NCI-H2171 treated with DMSO at 0.1 percent for 48 hours (cell line): ENCODE measurements around the gene ZFYVE28.
"Not testable (repeated sequence)": the region's sequence is repeated elsewhere in the genome, so short reads cannot be mapped to it uniquely, and the experiment has no call there.

ENCODE experiments used
- DNase-seq: peaks from one replicate; lab custom pipeline; 2025; lab: John Stamatoyannopoulos, UW

ZFYVE28 gene

DNA sequence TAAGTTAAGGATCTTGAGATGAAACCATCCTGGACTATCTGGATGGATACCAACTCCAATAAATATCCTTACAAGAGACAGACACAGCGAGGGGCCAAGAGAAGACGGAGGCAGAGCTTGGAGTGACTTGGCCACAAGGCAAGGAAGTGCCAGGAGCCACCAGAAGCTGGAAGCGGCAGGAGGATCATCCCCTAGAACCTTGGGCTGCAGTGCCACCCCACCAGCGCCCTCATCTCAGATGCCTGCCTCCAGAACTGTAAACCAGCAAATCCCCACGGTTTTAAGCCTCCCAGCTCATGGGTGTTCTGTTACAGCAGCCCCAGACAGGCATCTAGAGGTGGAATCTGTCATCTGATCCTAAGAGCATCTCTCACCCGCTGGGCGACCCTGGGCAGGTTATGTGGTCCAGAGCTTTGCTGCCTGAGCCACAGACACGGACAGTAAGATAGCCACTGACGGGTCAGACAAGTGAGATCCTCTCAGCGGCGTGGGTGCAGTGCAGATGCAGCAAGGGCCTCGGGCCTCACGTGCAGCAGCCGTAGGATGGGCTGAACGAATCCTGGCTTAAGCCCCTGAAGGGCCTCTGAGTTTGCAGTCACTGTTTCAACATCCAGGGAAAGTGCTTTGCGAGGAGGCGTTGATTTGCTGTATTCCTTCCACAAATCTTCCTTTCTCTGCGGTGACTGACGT, 131.4 kb downstream of the ZFYVE28 start:
- peak; percentile 65 for DNase-seq

DNA sequence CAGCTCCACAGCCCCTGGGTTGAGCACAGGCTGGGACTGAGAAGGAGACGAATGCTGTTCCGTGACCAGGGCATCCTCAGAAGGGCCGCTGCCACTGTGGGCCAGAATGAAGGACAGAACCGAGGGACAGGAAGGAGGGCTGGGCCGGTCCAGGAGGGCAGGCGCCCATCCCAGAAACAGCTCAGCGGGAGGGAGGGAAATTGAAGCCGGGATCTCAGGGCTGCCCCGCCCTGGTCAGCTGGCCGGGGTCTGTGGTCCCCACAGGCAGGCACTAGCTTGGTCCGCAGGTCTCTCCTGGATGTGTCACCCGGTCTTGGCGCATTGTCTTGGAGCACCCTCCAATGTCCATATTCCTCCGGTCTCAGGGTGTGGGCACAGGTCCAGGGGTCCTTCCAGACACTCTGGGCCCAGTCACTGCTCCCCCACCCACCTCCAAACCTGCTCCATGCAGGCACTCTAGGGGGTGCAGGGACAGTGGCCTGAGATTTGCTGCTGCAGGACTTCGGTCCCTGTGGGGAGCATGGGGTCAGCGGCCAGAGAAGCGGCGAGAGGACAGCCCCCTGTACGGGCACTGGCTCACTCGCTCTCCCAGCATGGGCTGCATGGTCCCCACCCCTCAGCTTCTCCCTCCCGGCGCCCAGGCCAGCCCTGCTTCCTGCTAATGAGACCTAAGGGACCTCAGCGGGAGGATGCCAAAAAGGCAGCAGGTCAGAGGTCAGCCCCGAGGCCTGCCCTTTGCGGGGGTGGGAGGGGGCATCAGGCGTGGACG, 132.6 kb downstream of the ZFYVE28 start:
- no peak for DNase-seq

DNA sequence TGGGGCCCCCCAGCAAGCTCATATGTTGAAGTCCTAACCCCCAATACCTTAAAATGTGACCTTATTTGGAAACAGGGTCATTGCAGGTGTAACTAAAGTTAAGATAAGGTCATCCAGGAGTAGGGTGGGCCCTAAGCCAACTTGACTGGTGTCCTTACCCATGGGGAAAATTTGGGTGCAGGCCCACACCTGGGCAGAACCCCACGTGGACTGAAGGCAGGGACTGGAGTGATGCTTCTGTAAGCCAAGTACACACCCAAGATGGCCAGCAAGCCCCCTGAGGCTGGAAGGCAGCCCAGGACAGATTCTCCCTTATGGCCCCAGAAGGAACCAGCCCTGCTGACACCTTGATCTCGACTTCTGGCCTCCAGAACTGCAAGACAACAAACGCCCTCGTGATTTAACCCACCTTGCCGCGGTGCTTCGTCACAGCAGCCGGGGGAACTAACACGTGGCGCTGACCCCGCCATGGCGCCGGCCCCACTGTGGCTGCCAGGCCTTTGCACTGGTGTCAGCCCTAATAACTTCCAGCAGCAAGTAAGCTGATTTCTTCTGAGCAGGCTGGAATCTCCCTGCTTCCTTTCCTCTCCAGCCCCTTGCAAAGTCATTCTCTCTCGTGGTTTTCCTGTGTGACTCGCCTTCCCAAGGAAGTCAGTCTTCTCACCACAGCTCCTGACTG, 133.4 kb downstream of the ZFYVE28 start:
- no peak for DNase-seq

DNA sequence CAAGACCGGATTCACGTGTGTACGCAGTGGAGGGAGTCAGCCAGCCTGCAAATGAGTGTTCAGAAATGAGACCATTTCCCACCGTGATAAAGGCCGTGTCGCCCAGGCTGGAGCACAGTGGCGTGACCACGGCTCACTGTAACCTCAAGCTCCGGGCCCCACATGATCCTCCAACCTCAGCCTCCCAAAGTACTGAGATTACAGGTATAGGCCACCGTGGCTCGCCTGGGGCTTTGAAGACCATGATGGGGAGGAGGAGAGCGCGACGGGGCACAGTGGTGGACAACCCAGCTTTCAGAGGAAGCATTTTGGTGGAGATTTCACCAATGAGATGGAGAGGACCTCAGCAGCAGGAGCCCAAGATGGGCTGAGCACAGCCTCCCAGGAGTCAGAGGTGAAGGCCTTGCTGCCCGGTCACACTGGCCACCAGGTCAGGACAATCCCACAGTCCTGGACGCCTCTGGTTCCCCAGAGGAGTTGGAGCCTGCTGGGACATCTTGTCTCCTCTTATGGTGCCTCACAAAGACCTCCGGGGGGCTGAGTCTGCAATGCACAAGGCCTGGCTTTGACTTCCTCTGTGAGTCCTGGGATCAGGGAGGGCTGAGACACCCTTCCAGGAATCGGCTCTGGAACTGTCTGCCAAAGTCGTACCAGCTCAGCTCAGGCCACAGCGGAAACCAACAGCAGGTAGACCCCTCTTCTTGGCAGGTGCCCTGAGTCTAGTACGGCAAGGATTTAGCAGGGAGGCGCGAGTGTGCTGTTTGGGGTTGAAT, 134.1 kb downstream of the ZFYVE28 start:
- no peak for DNase-seq

- no peak for DNase-seq
Measured at GRCh38 chr4:2283199-2283711, 135.2 kb downstream of the ZFYVE28 start.

- no peak for DNase-seq
Measured at GRCh38 chr4:2281575-2282343, 136.7 kb downstream of the ZFYVE28 start.

GRCh38 chr4:2280531-2281300, 137.7 kb downstream of the ZFYVE28 start:
- no peak for DNase-seq

GRCh38 chr4:2277956-2278355, 140.5 kb downstream of the ZFYVE28 start:
- DNase-seq = no peak

DNA sequence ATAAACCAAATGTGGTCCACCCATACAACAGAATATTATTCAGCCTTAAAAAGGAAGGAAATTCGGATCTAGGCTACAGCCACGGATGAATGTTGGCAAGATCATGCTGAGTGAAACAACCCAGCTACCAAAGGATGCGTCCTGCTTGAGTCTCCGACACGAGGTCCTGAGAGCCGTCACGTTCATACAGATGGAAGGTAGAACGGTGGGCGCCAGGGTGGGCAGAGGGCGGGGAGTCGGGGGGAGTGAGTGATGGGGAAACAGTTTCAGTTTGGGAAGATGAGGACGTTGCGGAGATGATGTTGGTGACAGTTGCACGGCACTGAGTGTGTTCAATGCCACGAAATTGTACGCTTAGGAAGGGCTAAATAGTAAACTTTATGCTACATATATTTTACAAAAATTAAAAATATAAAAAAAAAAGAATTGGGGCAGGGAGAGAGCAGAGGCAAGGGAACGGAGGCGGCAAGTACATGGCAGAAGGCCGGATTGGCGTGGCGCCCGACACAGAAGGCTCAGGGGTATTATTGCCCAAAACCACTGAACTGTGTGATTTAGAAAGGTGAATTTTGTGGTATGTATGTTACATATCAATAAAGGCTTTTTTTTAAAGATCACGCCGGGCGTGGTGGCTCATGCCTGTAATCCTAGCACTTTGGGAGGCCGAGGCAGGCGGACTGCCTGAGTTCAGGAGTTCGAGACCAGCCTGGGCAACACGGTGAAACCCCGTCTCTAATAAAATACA, 141.7 kb downstream of the ZFYVE28 start:
- peak; percentile 39 for DNase-seq

- DNase-seq = no peak
Measured at GRCh38 chr4:2275546-2276251, 142.7 kb downstream of the ZFYVE28 start.

GRCh38 chr4:2275044-2275397, 143.4 kb downstream of the ZFYVE28 start:
- DNase-seq = not testable (repeated sequence)

DNA sequence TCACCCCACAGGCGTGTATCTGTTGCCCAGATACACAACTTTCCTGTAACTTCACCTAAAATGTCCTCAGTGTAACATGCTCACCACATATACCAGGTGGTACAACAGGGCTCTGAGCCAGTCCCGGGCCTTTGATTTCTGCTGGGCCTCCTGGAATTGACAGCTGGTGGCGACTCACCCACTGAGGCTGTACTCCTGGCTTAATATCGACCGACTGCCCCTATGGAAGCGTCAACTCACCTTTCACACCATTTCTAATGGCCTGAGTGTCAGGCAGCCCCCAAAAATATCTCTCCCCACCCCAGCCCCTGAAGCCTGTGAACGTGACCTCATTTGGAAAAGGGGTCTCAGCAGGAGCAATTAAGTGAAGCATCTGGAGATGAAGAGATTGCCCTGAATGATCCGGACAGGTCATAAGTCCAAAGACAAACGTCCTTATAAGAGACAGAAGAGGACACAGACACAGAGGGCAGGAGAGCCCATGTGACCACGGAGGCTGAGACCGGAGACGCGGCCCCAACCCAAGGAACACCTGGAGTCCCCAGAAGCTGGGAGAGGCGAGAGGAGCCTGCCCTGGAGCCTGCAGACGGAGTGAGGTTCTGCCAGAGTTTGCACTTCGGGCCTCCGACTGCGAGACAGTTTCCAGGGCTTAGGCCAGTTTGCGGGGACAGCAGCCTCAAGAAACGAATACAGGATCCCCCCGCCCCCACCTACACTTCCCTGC, 144.0 kb downstream of the ZFYVE28 start:
- no peak for DNase-seq

- DNase-seq = no peak
Measured at GRCh38 chr4:2273657-2274319, 144.7 kb downstream of the ZFYVE28 start.

- no peak for DNase-seq
Measured at GRCh38 chr4:2273221-2273620, 145.2 kb downstream of the ZFYVE28 start.

GRCh38 chr4:2272828-2273120, 145.7 kb downstream of the ZFYVE28 start:
- DNase-seq = no peak

GRCh38 chr4:2272026-2272827, 146.2 kb downstream of the ZFYVE28 start:
- no peak for DNase-seq

DNA sequence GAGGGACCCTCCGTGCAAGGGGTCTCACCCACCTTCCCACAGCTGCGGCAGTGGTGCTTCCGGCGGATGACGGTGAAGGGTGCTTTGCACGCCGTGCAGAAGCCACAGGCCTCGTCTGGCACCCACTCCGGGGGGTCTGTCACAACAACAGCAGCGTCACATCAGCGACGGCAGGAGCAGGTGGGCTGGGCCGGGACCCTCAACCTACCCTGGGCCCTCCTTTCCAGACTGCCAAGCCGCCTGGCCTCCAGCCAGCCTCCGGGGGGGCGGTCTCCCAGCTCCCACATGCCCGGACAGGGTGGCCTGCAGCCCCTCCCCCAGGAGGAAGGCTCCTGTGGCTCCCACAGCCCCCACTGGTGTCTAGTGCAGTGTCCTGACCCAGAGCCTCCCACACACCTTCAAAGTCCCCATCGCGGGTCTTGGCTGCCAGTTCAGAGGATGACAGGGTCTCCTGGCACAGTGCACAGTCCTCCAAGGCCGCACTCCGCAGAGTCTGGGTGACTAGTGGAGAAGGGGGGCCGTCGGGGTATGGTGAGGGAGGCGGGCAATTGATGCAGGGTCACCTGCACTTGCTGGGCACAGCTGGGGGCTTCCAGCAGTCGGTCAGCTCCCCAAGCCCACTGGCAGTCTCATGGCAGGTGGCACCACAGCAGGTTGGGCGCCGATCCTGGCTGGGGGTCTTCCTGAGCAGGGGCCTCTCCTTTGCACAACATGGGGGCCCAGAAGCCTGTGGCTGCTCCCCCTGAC, 147.0 kb downstream of the ZFYVE28 start:
- no peak for DNase-seq
